ENCODE results near the gene CANX.

CANX gene

DNA sequence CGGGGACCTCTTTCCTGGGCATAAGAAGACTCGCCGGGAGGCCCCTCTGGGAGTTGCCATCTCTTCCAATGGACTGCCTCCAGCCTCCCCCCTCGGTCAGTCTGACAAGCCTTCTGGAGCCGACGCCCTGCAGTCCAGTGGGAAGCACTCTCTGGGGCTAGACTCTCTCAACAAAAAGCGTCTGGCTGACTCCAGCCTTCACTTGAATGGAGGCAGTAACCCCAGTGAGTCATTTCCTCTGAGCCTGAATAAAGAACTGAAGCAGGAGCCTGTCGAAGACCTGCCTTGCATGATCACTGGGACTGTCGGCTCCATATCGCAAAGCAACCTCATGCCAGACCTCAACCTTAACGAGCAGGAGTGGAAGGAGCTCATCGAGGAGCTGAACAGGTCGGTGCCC lies 66.6 kb downstream of the CANX start:
- Histone ChIP-seq H3K27me3 (ENCODE audit: control insufficient read depth, insufficient read depth, low read length) (no peaks in the 10 kb centered on the region), H3K36me3 (ENCODE audit: control insufficient read depth, insufficient read depth, low read length) (peaks cover 22% of the 10 kb centered on the region), H3K27ac (ENCODE audit: low read depth, low read length) (no peak overlapping the region), H3K4me1 (ENCODE audit: control insufficient read depth, insufficient read depth, low read length) (peaks cover 24% of the 10 kb centered on the region), H3K9ac (ENCODE audit: low read length) (no peak overlapping the region), H3K4me3 (ENCODE audit: low read length) (no peak overlapping the region)

- no peak overlapping the region for H3K27ac ChIP-seq (ENCODE audit: low read depth, low read length)
- H3K9ac ChIP-seq (ENCODE audit: low read length), result no peak overlapping the region
- H3K27me3 ChIP-seq (ENCODE audit: control insufficient read depth, insufficient read depth, low read length), result no peaks in the 10 kb centered on the region
- peaks cover 24% of the 10 kb centered on the region for H3K4me1 ChIP-seq (ENCODE audit: control insufficient read depth, insufficient read depth, low read length)
- peaks cover 30% of the 10 kb centered on the region for H3K36me3 ChIP-seq (ENCODE audit: control insufficient read depth, insufficient read depth, low read length)
- H3K4me3 ChIP-seq (ENCODE audit: low read length), result no peak overlapping the region
Measured at GRCh38 chr5:179766021-179766725, 67.4 kb downstream of the CANX start.

GRCh38 chr5:179766726-179767455 lies 68.1 kb downstream of the CANX start:
- no peak overlapping the region for H3K27ac ChIP-seq (ENCODE audit: low read depth, low read length)
- peaks cover 36% of the 10 kb centered on the region for H3K36me3 ChIP-seq (ENCODE audit: control insufficient read depth, insufficient read depth, low read length)
- H3K4me3 ChIP-seq (ENCODE audit: low read length), result no peak overlapping the region
- peaks cover 22% of the 10 kb centered on the region for H3K4me1 ChIP-seq (ENCODE audit: control insufficient read depth, insufficient read depth, low read length)
- no peaks in the 10 kb centered on the region for H3K27me3 ChIP-seq (ENCODE audit: control insufficient read depth, insufficient read depth, low read length)
- H3K9ac ChIP-seq (ENCODE audit: low read length), result no peak overlapping the region

DNA sequence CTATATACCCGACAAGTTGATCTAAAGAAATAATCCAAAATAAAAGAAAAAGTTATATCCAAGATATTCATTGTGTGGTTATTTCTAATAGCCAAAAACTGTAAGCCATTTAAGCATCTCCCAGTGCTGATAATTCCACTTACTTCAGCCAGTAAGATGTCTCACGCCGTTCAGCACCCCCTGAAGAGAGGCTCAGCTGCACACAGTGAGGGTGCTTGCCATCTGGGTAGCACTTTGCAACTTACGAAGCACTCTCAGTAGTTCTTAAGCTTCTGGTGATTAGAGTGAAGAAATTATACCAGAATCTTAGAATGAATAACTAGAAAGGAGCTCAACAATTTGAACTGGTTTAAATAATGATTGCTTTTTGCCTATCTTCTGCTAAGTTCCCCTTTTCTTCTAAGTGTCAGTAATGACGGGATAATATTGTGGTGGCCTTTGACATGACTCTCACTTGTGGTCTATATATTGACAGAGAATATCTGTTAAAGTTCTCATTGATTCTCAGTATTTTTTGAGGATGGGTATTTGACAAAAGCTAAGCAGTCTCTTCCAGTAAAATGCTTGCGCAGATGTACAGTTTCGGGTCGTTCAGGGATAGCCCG lies 68.8 kb downstream of the CANX start:
- H3K4me1 ChIP-seq (ENCODE audit: control insufficient read depth, insufficient read depth, low read length), result peaks cover 15% of the 10 kb centered on the region
- no peaks in the 10 kb centered on the region for H3K27me3 ChIP-seq (ENCODE audit: control insufficient read depth, insufficient read depth, low read length)
- no peak overlapping the region for H3K4me3 ChIP-seq (ENCODE audit: low read length)
- H3K27ac ChIP-seq (ENCODE audit: low read depth, low read length), result no peak overlapping the region
- H3K36me3 ChIP-seq (ENCODE audit: control insufficient read depth, insufficient read depth, low read length), result peaks cover 39% of the 10 kb centered on the region
- no peak overlapping the region for H3K9ac ChIP-seq (ENCODE audit: low read length)

DNA sequence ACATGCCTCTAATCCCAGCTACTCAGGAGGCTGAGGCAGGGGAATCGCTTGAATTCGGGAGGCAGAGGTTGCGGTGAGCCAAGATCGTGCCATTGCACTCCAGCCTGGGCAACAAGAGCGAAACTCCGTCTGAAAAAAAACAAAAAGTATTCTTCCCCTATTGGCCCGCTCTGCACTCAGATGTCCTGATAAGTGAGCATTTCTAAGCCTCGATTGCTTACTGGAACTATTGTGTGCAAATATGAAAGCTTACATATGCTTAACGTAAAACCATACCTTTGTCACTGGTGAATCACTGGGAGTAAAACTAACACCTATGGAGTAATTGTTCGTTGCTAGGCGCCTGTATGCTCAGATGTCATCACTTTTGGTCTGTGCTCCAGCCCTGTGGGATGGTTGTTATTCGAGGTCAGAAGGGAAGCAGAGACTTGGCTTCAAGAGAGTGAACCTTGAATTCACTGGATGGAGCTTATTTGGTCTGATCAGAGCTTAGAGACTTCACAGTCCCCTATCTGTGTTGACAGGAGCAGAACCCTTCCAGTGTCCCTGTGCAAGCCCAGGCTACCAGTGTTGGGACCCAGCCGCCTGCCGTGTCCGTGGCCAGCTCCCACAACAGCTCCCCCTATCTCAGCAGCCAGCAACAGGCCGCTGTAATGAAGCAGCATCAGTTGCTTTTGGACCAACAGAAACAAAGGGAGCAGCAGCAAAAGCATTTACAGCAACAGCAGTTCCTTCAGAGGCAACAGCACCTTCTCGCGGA lies 69.7 kb downstream of the CANX start:
- no peak overlapping the region for H3K4me3 ChIP-seq (ENCODE audit: low read length)
- peaks cover 41% of the 10 kb centered on the region for H3K36me3 ChIP-seq (ENCODE audit: control insufficient read depth, insufficient read depth, low read length)
- no peak overlapping the region for H3K9ac ChIP-seq (ENCODE audit: low read length)
- H3K27ac ChIP-seq (ENCODE audit: low read depth, low read length), result no peak overlapping the region
- no peaks in the 10 kb centered on the region for H3K27me3 ChIP-seq (ENCODE audit: control insufficient read depth, insufficient read depth, low read length)
- peaks cover 7% of the 10 kb centered on the region for H3K4me1 ChIP-seq (ENCODE audit: control insufficient read depth, insufficient read depth, low read length)

DNA sequence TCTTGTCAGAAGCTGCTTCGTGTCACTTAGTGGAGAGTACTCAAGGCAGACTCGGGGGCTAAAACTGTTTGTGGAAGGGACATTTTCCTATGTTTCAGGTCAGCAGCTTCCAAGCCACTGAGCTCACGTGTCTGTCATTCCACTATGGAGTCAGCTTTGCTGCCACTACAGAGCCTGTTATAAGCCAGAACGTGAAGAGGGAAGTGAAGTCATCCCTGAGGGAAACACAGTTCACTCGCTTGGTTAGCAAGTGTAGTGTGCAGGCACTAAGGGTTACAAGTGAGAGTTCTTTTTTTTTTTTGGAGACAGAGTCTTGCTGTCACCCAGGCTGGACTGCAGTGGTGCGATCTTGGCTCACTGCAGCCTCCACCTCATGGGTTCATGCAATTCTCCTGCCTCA lies 70.5 kb downstream of the CANX start:
- peaks cover 49% of the 10 kb centered on the region for H3K36me3 ChIP-seq (ENCODE audit: control insufficient read depth, insufficient read depth, low read length)
- no peak overlapping the region for H3K9ac ChIP-seq (ENCODE audit: low read length)
- H3K27ac ChIP-seq (ENCODE audit: low read depth, low read length), result no peak overlapping the region
- no peak overlapping the region for H3K4me3 ChIP-seq (ENCODE audit: low read length)
- H3K4me1 ChIP-seq (ENCODE audit: control insufficient read depth, insufficient read depth, low read length), result peaks cover 3% of the 10 kb centered on the region
- no peaks in the 10 kb centered on the region for H3K27me3 ChIP-seq (ENCODE audit: control insufficient read depth, insufficient read depth, low read length)

DNA sequence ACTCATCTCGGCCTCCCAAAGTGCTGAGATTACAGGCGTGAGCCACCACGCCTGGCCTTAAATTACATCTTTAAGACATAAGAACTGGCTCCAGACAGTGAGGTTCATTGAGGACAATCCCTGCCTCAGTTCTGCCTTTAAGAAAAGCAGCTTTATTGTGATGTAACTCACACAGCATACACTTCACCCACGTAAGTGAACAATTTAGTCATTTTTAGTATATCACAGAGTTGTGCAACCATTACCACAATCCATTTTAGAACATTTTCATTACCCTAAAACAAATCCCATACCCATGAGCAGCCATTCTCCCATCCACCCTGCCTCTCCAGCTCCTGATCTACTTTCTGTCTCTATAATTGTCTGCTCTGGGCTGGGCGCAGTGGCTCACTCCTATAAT lies 71.0 kb downstream of the CANX start:
- H3K4me3 ChIP-seq (ENCODE audit: low read length), result no peak overlapping the region
- H3K9ac ChIP-seq (ENCODE audit: low read length), result no peak overlapping the region
- H3K27me3 ChIP-seq (ENCODE audit: control insufficient read depth, insufficient read depth, low read length), result no peaks in the 10 kb centered on the region
- peaks cover 54% of the 10 kb centered on the region for H3K36me3 ChIP-seq (ENCODE audit: control insufficient read depth, insufficient read depth, low read length)
- no peak overlapping the region for H3K27ac ChIP-seq (ENCODE audit: low read depth, low read length)
- H3K4me1 ChIP-seq (ENCODE audit: control insufficient read depth, insufficient read depth, low read length), result peaks cover 3% of the 10 kb centered on the region

DNA sequence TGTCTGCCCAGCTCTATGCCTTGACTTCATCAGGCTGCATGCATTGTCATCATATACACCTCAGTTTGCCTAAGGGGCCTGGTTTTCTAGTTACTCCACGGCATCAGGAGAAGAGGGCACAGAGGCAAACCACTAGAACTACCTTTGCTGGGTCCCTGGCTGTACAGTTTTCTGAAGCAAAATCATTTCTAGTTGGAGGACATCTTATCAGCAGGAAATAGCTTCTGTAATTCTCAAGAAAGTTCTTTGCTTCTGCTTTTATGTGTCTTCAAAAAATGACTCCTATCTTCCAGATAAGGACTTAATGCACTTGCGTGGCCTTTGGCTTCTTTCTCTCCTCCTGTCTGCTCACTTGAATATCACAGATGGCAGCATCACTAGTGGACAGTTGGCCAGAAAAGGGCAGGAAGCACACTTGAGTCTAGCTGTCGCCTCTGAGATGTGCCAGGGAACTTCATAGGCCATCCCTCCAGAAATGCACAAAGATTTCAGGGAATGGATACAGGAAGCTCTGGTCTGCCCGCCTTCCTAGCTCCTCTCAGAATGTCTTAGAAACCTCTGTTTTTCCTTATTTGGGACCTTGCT lies 72.6 kb downstream of the CANX start:
- Histone ChIP-seq H3K4me1 (ENCODE audit: control insufficient read depth, insufficient read depth, low read length) (no peaks in the 10 kb centered on the region), H3K27ac (ENCODE audit: low read depth, low read length) (no peak overlapping the region), H3K27me3 (ENCODE audit: control insufficient read depth, insufficient read depth, low read length) (no peaks in the 10 kb centered on the region), H3K9ac (ENCODE audit: low read length) (no peak overlapping the region), H3K36me3 (ENCODE audit: control insufficient read depth, insufficient read depth, low read length) (peaks cover 57% of the 10 kb centered on the region), H3K4me3 (ENCODE audit: low read length) (no peak overlapping the region)

- H3K27me3 ChIP-seq (ENCODE audit: control insufficient read depth, insufficient read depth, low read length), result no peaks in the 10 kb centered on the region
- H3K4me1 ChIP-seq (ENCODE audit: control insufficient read depth, insufficient read depth, low read length), result no peaks in the 10 kb centered on the region
- no peak overlapping the region for H3K4me3 ChIP-seq (ENCODE audit: low read length)
- no peak overlapping the region for H3K9ac ChIP-seq (ENCODE audit: low read length)
- H3K36me3 ChIP-seq (ENCODE audit: control insufficient read depth, insufficient read depth, low read length), result peaks cover 57% of the 10 kb centered on the region
- no peak overlapping the region for H3K27ac ChIP-seq (ENCODE audit: low read depth, low read length)
Measured at GRCh38 chr5:179772351-179772750, 73.6 kb downstream of the CANX start.

GRCh38 chr5:179773686-179774040 lies 74.9 kb downstream of the CANX start:
- H3K36me3 ChIP-seq (ENCODE audit: control insufficient read depth, insufficient read depth, low read length), result peaks cover 55% of the 10 kb centered on the region

GRCh38 chr5:179774442-179774841 lies 75.7 kb downstream of the CANX start:
- H3K9ac ChIP-seq (ENCODE audit: low read length), result no peak overlapping the region
- no peaks in the 10 kb centered on the region for H3K27me3 ChIP-seq (ENCODE audit: control insufficient read depth, insufficient read depth, low read length)
- H3K4me1 ChIP-seq (ENCODE audit: control insufficient read depth, insufficient read depth, low read length), result no peaks in the 10 kb centered on the region
- no peak overlapping the region for H3K27ac ChIP-seq (ENCODE audit: low read depth, low read length)
- no peak overlapping the region for H3K4me3 ChIP-seq (ENCODE audit: low read length)
- peaks cover 50% of the 10 kb centered on the region for H3K36me3 ChIP-seq (ENCODE audit: control insufficient read depth, insufficient read depth, low read length)

More at GRCh38 chr5:179773686-179774040, 74.9 kb downstream of the CANX start:
- H3K27me3 ChIP-seq (ENCODE audit: control insufficient read depth, insufficient read depth, low read length), result no peaks in the 10 kb centered on the region
- H3K4me3 ChIP-seq (ENCODE audit: low read length), result no peak overlapping the region
- no peak overlapping the region for H3K9ac ChIP-seq (ENCODE audit: low read length)
- no peak overlapping the region for H3K27ac ChIP-seq (ENCODE audit: low read depth, low read length)
- H3K4me1 ChIP-seq (ENCODE audit: control insufficient read depth, insufficient read depth, low read length), result no peaks in the 10 kb centered on the region

DNA sequence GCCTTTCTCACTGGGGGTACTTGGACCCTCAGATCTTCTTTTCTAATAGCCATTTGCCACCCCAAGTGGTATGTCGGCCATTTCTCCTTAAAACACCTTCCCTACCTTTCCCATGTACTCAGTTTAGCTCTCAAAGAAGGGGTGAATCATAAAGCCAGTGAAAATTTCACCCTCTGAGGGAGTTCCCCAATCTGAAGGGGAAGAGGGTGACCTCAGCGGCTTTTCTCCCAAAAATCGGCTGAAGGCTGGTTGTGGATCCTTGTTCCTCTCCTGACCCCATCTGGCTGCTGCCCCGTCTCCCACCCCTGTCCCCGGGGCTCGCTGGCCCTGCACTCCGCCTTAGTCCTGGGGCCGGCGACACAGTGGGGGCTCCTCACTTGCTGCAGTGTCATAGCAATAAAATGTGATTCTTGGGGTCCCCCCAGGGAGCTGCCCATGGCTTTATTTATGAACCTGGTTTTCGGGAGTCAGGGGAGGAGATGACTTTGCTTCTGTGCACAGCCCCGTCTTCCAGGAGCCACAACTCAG lies 77.7 kb downstream of the CANX start:
- Histone ChIP-seq H3K36me3 (ENCODE audit: control insufficient read depth, insufficient read depth, low read length) (peaks cover 36% of the 10 kb centered on the region), H3K4me1 (ENCODE audit: control insufficient read depth, insufficient read depth, low read length) (no peaks in the 10 kb centered on the region), H3K4me3 (ENCODE audit: low read length) (no peak overlapping the region)

More for the DNA sequence above, 77.7 kb downstream of the CANX start:
- H3K27me3 ChIP-seq (ENCODE audit: control insufficient read depth, insufficient read depth, low read length), result no peaks in the 10 kb centered on the region
- H3K9ac ChIP-seq (ENCODE audit: low read length), result no peak overlapping the region
- no peak overlapping the region for H3K27ac ChIP-seq (ENCODE audit: low read depth, low read length)
